ENCODE measurements around the gene GET3. TPM values are rescaled to one million over a fixed set of nuclear protein-coding genes. Genes with fewer than 3 reads are reported as not detected.
"Not testable (repeated sequence)": the region's sequence is repeated elsewhere in the genome, so short reads cannot be mapped to it uniquely, and the experiment has no call there.

GET3 gene
- total and polyA plus RNA-seq, 8 donors = 51.4 to 71.2 (median 58.6) TPM

DNA sequence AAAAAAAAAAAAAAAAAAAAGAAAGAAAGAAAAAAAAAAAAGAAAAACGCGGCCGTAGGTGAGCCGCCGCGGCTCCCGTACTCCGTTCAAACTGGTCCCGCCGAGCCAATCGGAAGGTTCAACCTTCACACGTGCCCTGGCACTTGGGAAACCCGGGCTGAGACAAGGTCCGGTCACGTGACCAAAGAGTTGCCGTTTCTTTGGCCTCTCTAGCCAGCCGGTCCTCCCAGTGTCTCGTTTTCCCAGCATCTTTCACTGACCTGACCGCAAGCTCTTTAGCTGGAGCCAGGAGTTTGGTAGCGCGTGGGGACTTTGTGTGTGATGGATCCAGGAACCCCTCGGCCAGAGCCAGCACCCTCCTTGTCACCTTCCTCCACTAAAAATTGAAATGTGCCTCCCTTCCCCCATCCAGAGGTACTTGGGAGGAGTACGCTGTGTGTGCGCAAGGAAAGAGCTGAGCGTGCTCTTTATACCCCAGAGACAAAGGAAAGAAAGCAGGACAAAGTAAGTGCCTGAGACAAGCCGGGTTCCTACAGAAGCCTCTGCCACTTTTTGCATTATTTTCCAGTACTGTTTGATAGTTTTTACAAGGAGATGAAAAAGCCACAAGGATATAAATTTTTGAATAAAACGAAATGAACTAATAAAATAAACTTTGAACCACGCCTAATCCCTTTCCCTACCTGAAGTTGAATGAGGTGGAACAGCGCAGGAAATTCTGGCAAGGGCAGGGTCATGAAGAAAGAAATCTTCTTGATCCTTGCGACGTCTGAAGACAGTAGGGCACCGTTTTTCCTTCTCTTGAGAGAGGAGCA, 14.5 kb upstream of the GET3 start:
- peak; percentile 94 to 99 (median 97) for DNase-seq
- Histone ChIP-seq H3K9me3 (no peaks in the 10 kb centered on the region), H3K4me1 (peaks cover 11 to 40% of the 10 kb centered on the region in 2 donors), H3K36me3 (peaks cover 0 to 17% of the 10 kb centered on the region in 2 donors), H3K4me3 (peak overlapping the region; percentile 44 to 63), H3K27me3 (no peaks in the 10 kb centered on the region), H3K27ac (peak overlapping the region; percentile 79 to 89)
- TF ChIP-seq, protein P1, sequence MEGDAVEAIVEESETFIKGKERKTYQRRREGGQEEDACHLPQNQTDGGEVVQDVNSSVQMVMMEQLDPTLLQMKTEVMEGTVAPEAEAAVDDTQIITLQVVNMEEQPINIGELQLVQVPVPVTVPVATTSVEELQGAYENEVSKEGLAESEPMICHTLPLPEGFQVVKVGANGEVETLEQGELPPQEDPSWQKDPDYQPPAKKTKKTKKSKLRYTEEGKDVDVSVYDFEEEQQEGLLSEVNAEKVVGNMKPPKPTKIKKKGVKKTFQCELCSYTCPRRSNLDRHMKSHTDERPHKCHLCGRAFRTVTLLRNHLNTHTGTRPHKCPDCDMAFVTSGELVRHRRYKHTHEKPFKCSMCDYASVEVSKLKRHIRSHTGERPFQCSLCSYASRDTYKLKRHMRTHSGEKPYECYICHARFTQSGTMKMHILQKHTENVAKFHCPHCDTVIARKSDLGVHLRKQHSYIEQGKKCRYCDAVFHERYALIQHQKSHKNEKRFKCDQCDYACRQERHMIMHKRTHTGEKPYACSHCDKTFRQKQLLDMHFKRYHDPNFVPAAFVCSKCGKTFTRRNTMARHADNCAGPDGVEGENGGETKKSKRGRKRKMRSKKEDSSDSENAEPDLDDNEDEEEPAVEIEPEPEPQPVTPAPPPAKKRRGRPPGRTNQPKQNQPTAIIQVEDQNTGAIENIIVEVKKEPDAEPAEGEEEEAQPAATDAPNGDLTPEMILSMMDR (IDR thresholded peaks at IDR 0.05) = no peak
- intact Hi-C loops (cut with DNase I) = no loop called here
- ATAC-seq = peak; percentile 91

DNA sequence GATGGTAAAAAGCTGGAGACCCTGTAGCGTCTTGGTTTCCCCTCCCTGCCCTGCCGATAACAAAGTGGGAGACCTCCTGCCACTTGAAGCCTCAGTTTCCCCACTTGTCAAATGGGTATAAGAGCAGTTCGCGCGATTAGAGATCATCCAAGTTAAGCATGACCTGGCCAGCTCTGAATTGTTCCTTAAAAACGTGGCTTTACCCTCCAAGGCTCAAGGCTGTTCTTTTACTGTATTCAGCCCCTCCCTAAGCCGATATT, 14.0 kb upstream of the GET3 start:
- ATAC-seq = peak; percentile 1
- peaks cover 0 to 17% of the 10 kb centered on the region in 2 donors for H3K36me3 ChIP-seq
- no peak for DNase-seq
- no peaks in the 10 kb centered on the region for H3K27me3 ChIP-seq
- TF ChIP-seq, protein P1 (IDR thresholded peaks at IDR 0.05) = no peak
- intact Hi-C loops (cut with DNase I) = no loop called here
- peak overlapping the region; percentile 79 to 89 for H3K27ac ChIP-seq
- H3K9me3 ChIP-seq = no peaks in the 10 kb centered on the region
- H3K4me1 ChIP-seq = peaks cover 11 to 40% of the 10 kb centered on the region in 2 donors
- H3K4me3 ChIP-seq = peak overlapping the region; percentile 44 to 63

DNA sequence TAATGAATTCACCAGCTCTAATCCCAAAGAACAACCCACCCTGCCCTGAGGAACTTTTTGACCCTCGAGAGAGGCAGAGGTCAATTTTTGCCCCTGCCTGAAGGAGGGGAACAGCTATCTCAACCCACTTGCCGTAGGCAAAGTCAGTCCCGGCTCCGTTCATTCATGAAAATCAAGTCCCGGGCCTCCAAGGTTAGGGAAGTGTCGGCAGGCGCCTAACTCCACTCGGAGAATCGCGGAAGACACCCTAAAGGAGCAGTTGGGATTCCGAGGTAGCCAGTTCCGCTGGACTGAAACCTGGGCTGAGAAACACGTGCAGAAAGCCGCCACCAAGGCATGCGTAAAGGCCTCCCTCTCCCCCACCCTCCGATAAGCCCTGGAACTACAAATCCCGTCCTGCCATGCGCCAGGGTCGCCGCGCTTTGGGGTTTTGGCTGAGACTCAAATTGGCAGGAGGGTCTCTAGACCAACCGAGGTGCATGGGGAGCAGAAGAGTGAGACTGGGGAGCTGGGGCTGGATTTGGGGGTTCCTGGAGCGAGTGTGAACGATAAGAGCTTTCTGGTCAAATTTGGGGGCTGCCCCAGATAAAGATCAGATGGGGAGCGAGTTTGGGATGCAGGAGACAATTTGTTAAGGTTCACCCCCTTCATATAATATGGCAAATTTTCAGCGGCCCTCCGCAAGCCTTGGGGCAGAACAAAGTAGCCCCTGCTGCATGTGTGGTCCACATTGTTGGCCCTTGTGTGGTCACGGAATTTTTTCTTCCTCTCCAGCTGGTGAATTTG, 13.5 kb upstream of the GET3 start, which contains the start of gene TNPO2:
TSS of gene TNPO2 (minus strand) at position 292 of the 786 bp plus-strand sequence. CDS start 2,955 bp downstream, outside the sequence.
- Histone ChIP-seq H3K36me3 (peaks cover 0 to 17% of the 10 kb centered on the region in 2 donors), H3K27me3 (no peaks in the 10 kb centered on the region), H3K4me1 (peaks cover 11 to 40% of the 10 kb centered on the region in 2 donors), H3K9me3 (no peaks in the 10 kb centered on the region), H3K27ac (peak within 1 kb of the TSS; percentile 79 to 89), H3K4me3 (peak within 1 kb of the TSS; percentile 44 to 63)
- DNase-seq (peak in 3 of 4 donors; percentile 65 to 84 (median 71)), ATAC-seq (peak; percentile 74)
- TF ChIP-seq, protein P1 (IDR thresholded peaks at IDR 0.05) = no peak
- intact Hi-C loops (cut with DNase I) = no loop called here

DNA sequence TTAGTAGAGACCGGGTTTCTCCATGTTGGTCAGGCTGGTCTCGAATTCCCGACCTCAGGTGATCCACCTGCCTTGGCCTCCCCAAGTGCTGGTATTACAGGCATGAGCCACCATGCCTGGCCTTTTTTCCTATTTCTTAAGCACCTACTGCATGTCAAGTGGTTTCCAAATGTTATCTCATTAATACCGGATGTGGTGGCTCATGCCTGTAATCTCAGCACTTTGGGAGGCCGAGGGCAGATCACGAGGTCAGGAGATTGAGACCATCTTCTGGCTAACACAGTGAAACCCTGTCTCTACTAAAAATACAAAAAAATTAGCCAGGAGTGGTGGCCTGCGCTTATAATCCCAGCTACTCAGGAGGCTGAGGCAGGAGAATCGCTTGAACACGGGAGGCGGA, 11.7 kb upstream of the GET3 start:
- DNase-seq; H3K4me3 ChIP-seq; intact Hi-C loops (cut with DNase I); H3K27ac ChIP-seq; H3K9me3 ChIP-seq; H3K27me3 ChIP-seq; ATAC-seq: not testable (repeated sequence)
- H3K4me1 ChIP-seq = peaks cover 4 to 39% of the 10 kb centered on the region in 2 donors
- H3K36me3 ChIP-seq = peaks cover 0 to 31% of the 10 kb centered on the region in 2 donors

DNA sequence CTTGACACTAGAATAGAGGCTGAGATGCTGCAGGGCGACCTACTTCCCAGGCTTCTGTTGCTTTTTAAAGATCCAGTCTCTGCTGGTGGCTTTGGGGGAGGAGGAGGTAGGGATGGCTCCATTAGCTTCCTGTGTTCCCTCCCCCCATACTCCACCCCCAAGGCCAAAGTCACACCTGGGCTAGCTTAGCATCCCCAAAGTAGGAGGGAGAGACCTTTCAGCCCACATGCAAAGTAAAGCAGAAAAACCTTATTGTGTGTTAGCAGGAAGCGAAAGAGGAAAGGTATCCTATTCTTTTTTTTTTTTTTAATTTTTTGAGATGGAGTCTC, 10.3 kb upstream of the GET3 start:
- H3K27ac ChIP-seq = no peak overlapping the region
- no peak overlapping the region for H3K4me3 ChIP-seq
- no peaks in the 10 kb centered on the region for H3K9me3 ChIP-seq
- peaks cover 0 to 44% of the 10 kb centered on the region in 2 donors for H3K36me3 ChIP-seq
- intact Hi-C loops (cut with DNase I) = no loop called here
- no peak for ATAC-seq
- TF ChIP-seq, protein P1 (IDR thresholded peaks at IDR 0.05) = no peak
- no peak for DNase-seq
- H3K27me3 ChIP-seq = no peaks in the 10 kb centered on the region
- H3K4me1 ChIP-seq = peaks cover 0 to 40% of the 10 kb centered on the region in 2 donors
